ENCODE measurements around the gene TIMM13. TPM values are rescaled to one million over a fixed set of nuclear protein-coding genes. Genes with fewer than 3 reads are reported as not detected.

Gene TIMM13
- total and polyA plus RNA-seq, 2 donors (not counting 1 experiment from before 2014, with no cell fraction given): 19.4 to 32.5 TPM

GRCh38 chr19:2423071-2423914 lies 4.1 kb downstream of the TIMM13 start:
- DNase-seq: peak; percentile 13
- POLR2A ChIA-PET: interaction anchor here (0.6 kb wide), 1 partner anchor 613 kb away, joined by 11 read pairs; no protein-coding TSS in a partner anchor

More at GRCh38 chr19:2423071-2423914, 4.1 kb downstream of the TIMM13 start:
- H3K27ac Mint-ChIP-seq: no peak overlapping the region
- no peaks in the 10 kb centered on the region for H3K27me3 Mint-ChIP-seq
- Histone ChIP-seq H3K36me3 (replicated peaks in 1 of 2; ENCODE audit: control extremely low read depth in 1 of 2, control insufficient read depth in 1 of 2, extremely low read depth in 1 of 2, insufficient read depth in 2 of 2, low read length in 1 of 2) (peaks cover 0 to 11% of the 10 kb centered on the region in 2 experiments), H2AFZ (ENCODE audit: insufficient read depth, low read depth, low read length, poor library complexity, severe bottlenecking) (no peak overlapping the region), H3K27ac (ENCODE audit: low read length in 2 of 2) (no peak overlapping the region), H3K27me3 (replicated peaks in 1 of 4; ENCODE audit: control extremely low read depth in 1 of 4, control insufficient read depth in 3 of 4, insufficient read depth in 4 of 4, low read length in 3 of 4) (no peaks in the 10 kb centered on the region), H3K4me3 (ENCODE audit: control extremely low read depth in 1 of 5, extremely low read depth in 1 of 5, insufficient read depth in 1 of 5, low read depth in 2 of 5, low read length in 4 of 5) (no peak overlapping the region), H3K4me1 (ENCODE audit: control insufficient read depth in 2 of 2, insufficient read depth in 2 of 2, low read length in 2 of 2) (peaks cover 14 to 18% of the 10 kb centered on the region in 2 donors), H3K9ac (ENCODE audit: low read length) (no peak overlapping the region), H3K79me2 (ENCODE audit: control insufficient read depth, insufficient read depth, low read length) (peaks cover 33% of the 10 kb centered on the region), H4K20me1 (ENCODE audit: control insufficient read depth, insufficient read depth, low read length, poor library complexity, severe bottlenecking) (peaks cover 33% of the 10 kb centered on the region), H3K4me2 (replicated peaks; ENCODE audit: low read depth, low read length, poor library complexity, severe bottlenecking) (no peak overlapping the region), H3K9me3 (ENCODE audit: control extremely low read depth in 1 of 3, control insufficient read depth in 2 of 3, insufficient read depth in 1 of 3, low read length in 2 of 3) (no peaks in the 10 kb centered on the region)
- no peaks in the 10 kb centered on the region for H3K9me3 Mint-ChIP-seq (ENCODE audit: insufficient read depth)
- CTCF ChIA-PET: interaction anchor here (1.2 kb wide), 1 partner anchor 29 kb away, joined by 7 read pairs; no protein-coding TSS in a partner anchor
- ATAC-seq (ENCODE audit: low read depth): no peak
- 35% methylated on average over 8 of the region's 19 CpGs for whole genome bisulfite sequencing (ENCODE audit: insufficient coverage)
- TF ChIP-seq CTCF (IDR thresholded peaks at IDR 0.05) (no peak), EZH2 (IDR thresholded peaks at IDR 0.05; ENCODE audit: borderline replicate concordance, insufficient read depth, low read depth, low read length, poor library complexity, severe bottlenecking) (no peak)
- intact Hi-C loops (cut with micrococcal nuclease): no loop called here
- no peak overlapping the region for H3K4me3 Mint-ChIP-seq
- H3K4me1 Mint-ChIP-seq: peaks cover 13% of the 10 kb centered on the region

Measured in B cell (primary cell).